GM18517 (cell line): Measurements from ENCODE around the gene ATP9A.
A peak's percentile ranks its signal among the peaks of the same experiment; 100 is the strongest.

Experiments used
- ATAC-seq: cut with Tn5 transposase; IDR thresholded peaks from one replicate; pipeline ENCODE4 v1.9.1; 2021; ENCODE audit warnings: mild to moderate bottlenecking, moderate library complexity; ENCODE audit not compliant: unreplicated experiment

The ATP9A gene

GRCh38 chr20:51609251-51609650, 158.9 kb downstream of the ATP9A start:
- ATAC-seq = no peak

GRCh38 chr20:51608061-51608460, 160.1 kb downstream of the ATP9A start:
- ATAC-seq = no peak

- no peak for ATAC-seq
Observed at GRCh38 chr20:51607170-51607569, 161.0 kb downstream of the ATP9A start.

- ATAC-seq = no peak
Observed at GRCh38 chr20:51604851-51605250, 163.3 kb downstream of the ATP9A start.

GRCh38 chr20:51602131-51602530, 166.1 kb downstream of the ATP9A start:
- ATAC-seq = no peak

GRCh38 chr20:51600950-51601349, 167.2 kb downstream of the ATP9A start:
- ATAC-seq = no peak

- no peak for ATAC-seq
Observed at GRCh38 chr20:51600016-51600420, 168.2 kb downstream of the ATP9A start.

- no peak for ATAC-seq
Observed at GRCh38 chr20:51598556-51598955, 169.6 kb downstream of the ATP9A start.

- no peak for ATAC-seq
Observed at GRCh38 chr20:51597389-51598231, 170.6 kb downstream of the ATP9A start.

- no peak for ATAC-seq
Observed at GRCh38 chr20:51596668-51597388, 171.4 kb downstream of the ATP9A start.

GRCh38 chr20:51595744-51596143, 172.4 kb downstream of the ATP9A start:
- no peak for ATAC-seq

- peak; percentile 90 for ATAC-seq
Observed at GRCh38 chr20:51595058-51595532, 173.1 kb downstream of the ATP9A start.

- no peak for ATAC-seq
Observed at GRCh38 chr20:51594236-51595057, 173.7 kb downstream of the ATP9A start.

- ATAC-seq = no peak
Observed at GRCh38 chr20:51593584-51593983, 174.6 kb downstream of the ATP9A start.

- ATAC-seq = no peak
Observed at GRCh38 chr20:51592564-51592963, 175.6 kb downstream of the ATP9A start.

GRCh38 chr20:51591871-51592270, 176.3 kb downstream of the ATP9A start:
- ATAC-seq = no peak

GRCh38 chr20:51588762-51589161, 179.4 kb downstream of the ATP9A start:
- no peak for ATAC-seq

- no peak for ATAC-seq
Observed at GRCh38 chr20:51587145-51587544, 181.0 kb downstream of the ATP9A start.

GRCh38 chr20:51586005-51586440, 182.2 kb downstream of the ATP9A start:
- ATAC-seq = no peak

- ATAC-seq = no peak
Observed at GRCh38 chr20:51585148-51585547, 183.0 kb downstream of the ATP9A start.

GRCh38 chr20:51584737-51585136, 183.5 kb downstream of the ATP9A start:
- ATAC-seq = no peak
